Right atrium auricular region (tissue), 2 donors: ENCODE results near the gene ALOX15B. TPM values are rescaled to one million over a fixed set of nuclear protein-coding genes. Genes with fewer than 3 reads are reported as not detected.

Source experiments
- DNase-seq: peaks from one replicate; pipeline ENCODE4 v3.0.0-alpha.2; 2019; ENCODE audit warnings: low spot score
- H3K27ac ChIP-seq, 2 donors: fragments of 200-600 bp; sonication (generic); 1 replicate in 1 of 2; 2 replicates in 1 of 2; pipeline ENCODE4 v1.5.1; 2016 to 2019
- H3K27me3 ChIP-seq, 2 donors: fragments of 200-600 bp; sonication (generic); one replicate each; pipeline versions ENCODE4 v1.5.1 to v1.6.0; 2017 to 2019
- H3K36me3 ChIP-seq: fragments of 200-600 bp; sonication (generic); one replicate; pipeline ENCODE4 v1.5.1; 2016
- H3K4me1 ChIP-seq, 2 donors: fragments of 200-600 bp; sonication (generic); one replicate each; pipeline versions ENCODE4 v1.5.1 to v1.6.0; 2017 to 2019
- H3K4me3 ChIP-seq, 2 donors: fragments of 200-600 bp; sonication (generic); 1 replicate in 1 of 2; 2 replicates in 1 of 2; pipeline ENCODE4 v1.5.1; 2017 to 2019; ENCODE audit warnings: mild to moderate bottlenecking in 1 of 2, moderate library complexity in 1 of 2
- H3K9me3 ChIP-seq, 2 donors: fragments of 200-600 bp; sonication (generic); one replicate each; pipeline ENCODE4 v1.5.1; 2019
- CTCF ChIP-seq, 2 donors: fragments of 200-600 bp; sonication (generic); IDR thresholded peaks; one replicate each; pipeline ENCODE4 v1.5.1; 2019; ENCODE audit warnings: antibody characterized with exemption in 2 of 2
- total RNA-seq, 2 donors: library from RNA; depleted of rRNA; stranded (reverse); fragments of >200 nt; gene quantifications; one replicate each; pipeline ENCODE4 v1.1.0, GENCODE V29; 2016

Gene ALOX15B
- total RNA-seq, 2 donors from 2014 or later: 1.2 to 1.8 TPM

GRCh38 chr17:8029121-8029520, 9.7 kb upstream of the ALOX15B start:
- TF ChIP-seq CTCF (IDR thresholded peaks at IDR 0.05): no peak
- H3K9me3 ChIP-seq: no peaks in the 10 kb centered on the region
- no peaks in the 10 kb centered on the region for H3K36me3 ChIP-seq
- no peaks in the 10 kb centered on the region for H3K4me1 ChIP-seq
- no peak overlapping the region for H3K27ac ChIP-seq
- no peak overlapping the region for H3K4me3 ChIP-seq
- DNase-seq: no peak
- H3K27me3 ChIP-seq: no peaks in the 10 kb centered on the region

- DNase-seq: no peak
- H3K9me3 ChIP-seq: no peaks in the 10 kb centered on the region
- no peaks in the 10 kb centered on the region for H3K36me3 ChIP-seq
- TF ChIP-seq CTCF (IDR thresholded peaks at IDR 0.05): no peak
- H3K4me1 ChIP-seq: no peaks in the 10 kb centered on the region
- no peak overlapping the region for H3K27ac ChIP-seq
- no peak overlapping the region for H3K4me3 ChIP-seq
- H3K27me3 ChIP-seq: no peaks in the 10 kb centered on the region
Observed at GRCh38 chr17:8031261-8031661, 7.6 kb upstream of the ALOX15B start.

DNA sequence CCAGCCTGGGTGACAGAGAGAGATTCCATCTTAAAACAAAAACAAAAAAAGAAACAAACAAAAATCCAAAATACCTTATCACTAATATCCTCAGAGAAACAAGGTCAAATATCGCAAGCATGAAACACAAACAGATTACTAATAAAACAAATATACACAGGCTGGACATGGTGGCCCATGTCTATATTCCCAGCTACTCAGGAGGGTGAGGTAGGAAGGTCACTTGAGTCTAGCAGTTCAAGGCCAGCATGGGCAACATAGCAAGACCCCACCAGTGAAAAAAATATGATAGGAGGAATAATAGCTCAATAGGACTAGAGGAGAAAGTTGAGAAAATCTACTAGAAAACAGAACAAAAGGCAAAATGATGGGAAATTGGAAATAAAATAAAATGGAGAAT, 6.9 kb upstream of the ALOX15B start:
- no peak overlapping the region for H3K27ac ChIP-seq
- no peak for TF ChIP-seq CTCF (IDR thresholded peaks at IDR 0.05)
- no peak overlapping the region for H3K4me3 ChIP-seq
- no peaks in the 10 kb centered on the region for H3K4me1 ChIP-seq
- DNase-seq: no peak
- no peaks in the 10 kb centered on the region for H3K9me3 ChIP-seq
- no peaks in the 10 kb centered on the region for H3K27me3 ChIP-seq
- H3K36me3 ChIP-seq: no peaks in the 10 kb centered on the region

- Histone ChIP-seq H3K36me3 (no peaks in the 10 kb centered on the region), H3K9me3 (no peaks in the 10 kb centered on the region), H3K4me1 (no peaks in the 10 kb centered on the region), H3K4me3 (no peak overlapping the region), H3K27ac (no peak overlapping the region), H3K27me3 (no peaks in the 10 kb centered on the region)
- no peak for TF ChIP-seq CTCF (IDR thresholded peaks at IDR 0.05)
- DNase-seq: no peak
Observed at GRCh38 chr17:8032442-8032841, 6.4 kb upstream of the ALOX15B start.

GRCh38 chr17:8039611-8040168, 831 bp downstream of the ALOX15B start:
- TF ChIP-seq CTCF (IDR thresholded peaks at IDR 0.05): no peak
- H3K9me3 ChIP-seq: no peaks in the 10 kb centered on the region
- H3K36me3 ChIP-seq: no peaks in the 10 kb centered on the region
- H3K27ac ChIP-seq: no peak overlapping the region
- H3K4me1 ChIP-seq: peaks cover 0 to 8% of the 10 kb centered on the region in 2 donors
- peak overlapping the region in 1 of 2 donors; percentile 36 for H3K4me3 ChIP-seq
- H3K27me3 ChIP-seq: peaks cover 0 to 6% of the 10 kb centered on the region in 2 donors
- DNase-seq: no peak
